ENCODE data around the gene PGF. TPM values are rescaled to one million over a fixed set of nuclear protein-coding genes. Genes with fewer than 3 reads are reported as not detected.

The PGF gene
- polyA plus RNA-seq, 1 donor (not counting 4 experiments of a cell fraction or from before 2014, with no cell fraction given): 16.5 TPM

- Histone ChIP-seq H2AFZ (ENCODE audit: control insufficient read depth, low read length) (no peak overlapping the region), H3K27me3 (ENCODE audit: control insufficient read depth, extremely low read depth, insufficient read depth, low read length) (no peaks in the 10 kb centered on the region), H3K36me3 (ENCODE audit: control insufficient read depth in 2 of 2, extremely low read depth in 1 of 2, insufficient read depth in 2 of 2, low read length in 2 of 2) (no peaks in the 10 kb centered on the region), H3K4me1 (ENCODE audit: control insufficient read depth, extremely low read depth, insufficient read depth, low read length) (peaks cover 33% of the 10 kb centered on the region), H4K20me1 (ENCODE audit: control insufficient read depth, extremely low read depth, insufficient read depth, low read length) (no peaks in the 10 kb centered on the region), H3K4me2 (ENCODE audit: control insufficient read depth, extremely low read depth, insufficient read depth, low read depth, low read length) (no peak overlapping the region), H3K79me2 (ENCODE audit: control insufficient read depth, insufficient read depth, low read length) (no peaks in the 10 kb centered on the region), H3K9me1 (ENCODE audit: control insufficient read depth, extremely low read depth, insufficient read depth, low read length) (no peaks in the 10 kb centered on the region), H3K27ac (ENCODE audit: control insufficient read depth, insufficient read depth, low read length) (no peak overlapping the region), H3K9ac (ENCODE audit: control insufficient read depth, extremely low read depth, insufficient read depth, low read length) (no peak overlapping the region), H3K9me3 (ENCODE audit: control insufficient read depth, low read depth, low read length) (no peaks in the 10 kb centered on the region), H3K4me3 (ENCODE audit: control insufficient read depth in 2 of 3, extremely low read depth in 1 of 3, insufficient read depth in 2 of 3, low read depth in 1 of 3, low read length in 3 of 3) (no peak overlapping the region)
- dilution Hi-C loops (cut with MboI; ENCODE audit: extremely low pct_ligation_motif_present, low sequenced_read_pairs): no loop called here
- no peak for FAIRE-seq
- DNase-seq (ENCODE audit: low read depth, low spot score): no peak
- TF ChIP-seq CTCF (optimal IDR thresholded peaks at IDR 0.05 in 1 of 3, IDR thresholded peaks at IDR 0.05 in 1 of 3, conservative IDR thresholded peaks at IDR 0.05 in 1 of 3; ENCODE audit: extremely low read depth in 1 of 3, insufficient read depth in 2 of 3, low read length in 3 of 3): no peak
- TF ChIP-seq EZH2 (IDR thresholded peaks at IDR 0.05; ENCODE audit: low read length): no peak
Measured at GRCh38 chr14:74980398-74980730, 25.0 kb upstream of the PGF start.

GRCh38 chr14:74979442-74980397 lies 24.3 kb upstream of the PGF start:
- DNase-seq (ENCODE audit: low read depth, low spot score): no peak
- peak; percentile 74 for FAIRE-seq
- Histone ChIP-seq H3K79me2 (ENCODE audit: control insufficient read depth, insufficient read depth, low read length) (no peaks in the 10 kb centered on the region), H3K4me2 (ENCODE audit: control insufficient read depth, extremely low read depth, insufficient read depth, low read depth, low read length) (peak overlapping the region; percentile 31), H2AFZ (ENCODE audit: control insufficient read depth, low read length) (no peak overlapping the region), H3K27me3 (ENCODE audit: control insufficient read depth, extremely low read depth, insufficient read depth, low read length) (no peaks in the 10 kb centered on the region), H3K9me1 (ENCODE audit: control insufficient read depth, extremely low read depth, insufficient read depth, low read length) (no peaks in the 10 kb centered on the region), H3K4me1 (ENCODE audit: control insufficient read depth, extremely low read depth, insufficient read depth, low read length) (peaks cover 33% of the 10 kb centered on the region), H3K9ac (ENCODE audit: control insufficient read depth, extremely low read depth, insufficient read depth, low read length) (peak overlapping the region; percentile 28), H4K20me1 (ENCODE audit: control insufficient read depth, extremely low read depth, insufficient read depth, low read length) (no peaks in the 10 kb centered on the region), H3K36me3 (ENCODE audit: control insufficient read depth in 2 of 2, extremely low read depth in 1 of 2, insufficient read depth in 2 of 2, low read length in 2 of 2) (no peaks in the 10 kb centered on the region), H3K9me3 (ENCODE audit: control insufficient read depth, low read depth, low read length) (no peaks in the 10 kb centered on the region), H3K4me3 (ENCODE audit: control insufficient read depth in 2 of 3, extremely low read depth in 1 of 3, insufficient read depth in 2 of 3, low read depth in 1 of 3, low read length in 3 of 3) (no peak overlapping the region), H3K27ac (ENCODE audit: control insufficient read depth, insufficient read depth, low read length) (no peak overlapping the region)
- dilution Hi-C loops (cut with MboI; ENCODE audit: extremely low pct_ligation_motif_present, low sequenced_read_pairs): no loop called here
- TF ChIP-seq EZH2 (IDR thresholded peaks at IDR 0.05; ENCODE audit: low read length) (no peak), CTCF (optimal IDR thresholded peaks at IDR 0.05 in 1 of 3, IDR thresholded peaks at IDR 0.05 in 1 of 3, conservative IDR thresholded peaks at IDR 0.05 in 1 of 3; ENCODE audit: extremely low read depth in 1 of 3, insufficient read depth in 2 of 3, low read length in 3 of 3) (peak in 1 of 3 experiments; percentile 40)

All from keratinocyte (primary cell).